Measurements from ENCODE around the gene TRIM14.
"Not testable (repeated sequence)": the region's sequence is repeated elsewhere in the genome, so short reads cannot be mapped to it uniquely, and the experiment has no call there.

TRIM14 gene

GRCh38 chr9:98085058-98085457 lies 34.0 kb downstream of the TRIM14 start:
- in situ Hi-C loops (cut with MboI; ENCODE audit: low sequenced_read_pairs) = no loop called here

DNA sequence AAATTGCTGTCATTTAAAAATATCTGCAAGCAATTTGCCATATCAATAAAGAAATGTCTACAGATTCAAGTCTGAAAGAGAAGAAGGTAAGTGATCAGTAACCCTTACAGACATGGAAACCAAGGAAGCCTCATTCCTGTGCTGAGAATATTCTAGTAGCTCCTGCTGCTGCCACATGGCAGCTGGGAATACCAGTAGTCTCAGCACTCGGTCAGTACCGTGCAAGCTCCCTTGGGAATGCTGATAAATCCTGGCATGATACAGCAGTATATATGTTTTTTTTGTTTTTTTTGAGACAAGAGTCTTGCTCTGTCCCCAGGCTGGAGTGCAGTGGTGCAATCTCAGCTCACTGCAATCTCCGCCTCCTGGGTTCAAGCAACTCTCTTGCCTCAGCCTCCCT lies 34.6 kb downstream of the TRIM14 start:
- in situ Hi-C loops (cut with MboI; ENCODE audit: low sequenced_read_pairs) = no loop called here

DNA sequence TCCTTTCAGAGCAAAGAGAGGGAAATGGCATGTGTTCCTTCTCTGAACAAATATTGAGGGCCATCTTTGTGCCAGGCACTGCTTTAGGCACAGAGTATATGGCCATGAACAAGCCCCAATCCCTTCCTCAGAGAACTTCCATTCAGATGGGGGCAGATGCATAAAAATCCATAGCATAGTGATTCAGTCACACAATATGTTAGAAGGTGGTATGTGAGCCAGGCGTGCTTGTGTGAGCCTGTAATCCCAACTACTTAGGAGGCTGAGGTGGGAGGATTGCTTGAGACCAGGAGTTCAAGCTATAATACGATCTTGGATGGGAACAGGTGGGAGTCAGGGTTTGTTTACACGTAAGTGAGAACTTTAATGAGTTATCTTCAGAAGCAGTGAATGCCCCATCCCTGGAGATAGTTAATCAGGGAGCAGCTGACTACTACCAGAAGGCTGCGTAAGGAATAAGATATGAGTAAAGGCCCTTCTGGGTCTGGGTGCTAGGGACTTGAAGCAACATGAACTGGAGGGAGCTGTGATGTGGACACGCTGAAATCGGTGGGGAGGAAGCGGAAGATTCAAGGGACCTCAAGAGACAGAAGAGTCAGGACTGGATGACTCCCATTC lies 35.3 kb downstream of the TRIM14 start:
- in situ Hi-C loops (cut with MboI; ENCODE audit: low sequenced_read_pairs) = no loop called here

- in situ Hi-C loops (cut with MboI; ENCODE audit: low sequenced_read_pairs) = no loop called here
These were observed 35.9 kb downstream of the TRIM14 start for GRCh38 chr9:98083061-98083501.

GRCh38 chr9:98081477-98082219 lies 37.4 kb downstream of the TRIM14 start:
- in situ Hi-C loops (cut with MboI; ENCODE audit: low sequenced_read_pairs) = no loop called here

GRCh38 chr9:98080780-98081179 lies 38.2 kb downstream of the TRIM14 start:
- in situ Hi-C loops (cut with MboI; ENCODE audit: low sequenced_read_pairs) = no loop called here

DNA sequence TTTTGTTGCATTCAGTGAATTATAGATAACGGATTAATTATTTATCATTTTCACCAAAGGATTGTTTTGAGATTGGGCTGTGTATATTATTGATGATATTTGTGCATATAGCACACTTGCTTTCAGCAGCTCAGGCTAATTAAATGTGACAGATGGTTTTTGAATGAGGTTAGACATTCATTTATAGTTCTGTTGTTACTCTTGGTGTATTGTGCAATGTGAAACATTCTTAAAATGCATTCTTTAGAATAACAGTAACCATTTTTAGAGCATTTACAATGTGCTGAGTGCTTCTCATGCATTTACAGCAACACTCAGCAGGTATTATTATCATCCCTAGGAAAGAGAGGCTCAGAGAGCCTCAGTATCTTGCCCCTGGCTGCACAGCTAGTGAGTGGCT lies 38.7 kb downstream of the TRIM14 start:
- in situ Hi-C loops (cut with MboI; ENCODE audit: low sequenced_read_pairs) = no loop called here

DNA sequence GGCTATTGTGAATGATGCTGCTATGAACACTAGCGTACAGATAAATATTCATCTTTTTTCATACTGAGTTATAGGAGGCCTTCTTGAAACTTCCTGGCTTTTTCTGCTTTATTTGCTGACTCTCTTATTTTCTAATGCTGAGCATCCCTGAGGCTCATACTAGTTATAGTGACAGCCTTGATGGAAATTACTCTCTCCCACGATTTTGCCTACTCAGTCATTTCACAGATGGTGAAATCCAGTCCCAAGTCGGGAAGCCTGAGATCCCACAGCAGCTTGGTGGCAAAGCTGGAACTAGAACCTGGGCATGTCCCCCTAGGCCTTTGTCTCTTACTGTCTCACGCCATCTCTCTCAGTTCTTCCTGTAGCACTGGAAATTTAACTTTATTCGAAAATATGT lies 40.1 kb downstream of the TRIM14 start:
- in situ Hi-C loops (cut with MboI; ENCODE audit: low sequenced_read_pairs) = no loop called here

GRCh38 chr9:98076514-98076890 lies 42.5 kb downstream of the TRIM14 start:
- in situ Hi-C loops (cut with MboI; ENCODE audit: low sequenced_read_pairs) = not testable (repeated sequence)

DNA sequence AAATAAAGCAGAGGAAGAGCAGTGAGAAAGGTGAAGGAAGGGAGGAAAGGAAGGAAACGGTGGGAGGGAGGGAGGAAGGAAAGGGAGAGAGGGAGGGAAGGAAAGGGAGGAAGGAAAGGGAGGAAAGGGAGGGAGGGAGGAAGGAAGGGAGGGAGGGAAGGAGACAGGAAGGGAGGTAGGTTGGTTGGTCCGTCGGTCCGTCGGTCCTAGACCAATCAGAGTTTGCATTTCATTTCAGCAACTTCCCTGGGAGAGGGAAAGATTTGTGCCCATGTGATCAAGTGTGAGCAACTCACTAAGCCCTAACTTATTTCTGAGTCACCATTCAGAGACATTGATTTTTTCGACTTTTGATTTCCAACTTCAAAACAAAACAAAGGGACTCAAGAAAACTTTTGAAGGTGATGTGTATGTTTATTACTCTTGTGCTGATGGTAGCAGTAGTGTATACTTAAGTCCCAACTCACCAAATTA lies 43.7 kb downstream of the TRIM14 start:
- in situ Hi-C loops (cut with MboI; ENCODE audit: low sequenced_read_pairs) = no loop called here

GRCh38 chr9:98074115-98074990 lies 44.7 kb downstream of the TRIM14 start:
- in situ Hi-C loops (cut with MboI; ENCODE audit: low sequenced_read_pairs) = no loop called here

GRCh38 chr9:98071737-98072136 lies 47.3 kb downstream of the TRIM14 start:
- in situ Hi-C loops (cut with MboI; ENCODE audit: low sequenced_read_pairs) = no loop called here

DNA sequence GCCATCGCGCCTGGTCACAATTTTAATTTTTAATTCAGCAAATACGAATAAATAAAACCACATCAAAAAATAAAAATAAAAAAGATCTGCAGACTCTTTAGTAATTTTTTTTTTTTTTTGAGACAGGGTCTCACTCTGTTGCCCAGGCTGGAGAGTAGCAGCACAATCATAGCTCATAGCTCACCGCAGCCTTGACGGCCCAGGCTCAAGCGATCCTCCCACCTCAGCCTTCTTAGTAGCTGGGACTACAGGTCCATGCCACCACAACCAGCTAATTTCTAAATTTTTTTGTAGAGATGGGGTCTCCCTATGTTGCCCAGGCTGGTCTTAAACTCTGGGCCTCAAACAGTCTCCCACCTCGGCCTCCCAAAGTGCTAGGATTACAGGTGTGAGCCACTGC lies 48.3 kb downstream of the TRIM14 start:
- in situ Hi-C loops (cut with MboI; ENCODE audit: low sequenced_read_pairs) = no loop called here

- in situ Hi-C loops (cut with MboI; ENCODE audit: low sequenced_read_pairs) = loop anchor here (10.0 kb wide), 1 partner anchor 195 kb away; no protein-coding TSS in a partner anchor
These were observed 49.5 kb downstream of the TRIM14 start for GRCh38 chr9:98069551-98069950.

GRCh38 chr9:98067184-98067583 lies 51.8 kb downstream of the TRIM14 start:
- in situ Hi-C loops (cut with MboI; ENCODE audit: low sequenced_read_pairs) = loop anchor here (10.0 kb wide), 1 partner anchor 198 kb away; no protein-coding TSS in a partner anchor

DNA sequence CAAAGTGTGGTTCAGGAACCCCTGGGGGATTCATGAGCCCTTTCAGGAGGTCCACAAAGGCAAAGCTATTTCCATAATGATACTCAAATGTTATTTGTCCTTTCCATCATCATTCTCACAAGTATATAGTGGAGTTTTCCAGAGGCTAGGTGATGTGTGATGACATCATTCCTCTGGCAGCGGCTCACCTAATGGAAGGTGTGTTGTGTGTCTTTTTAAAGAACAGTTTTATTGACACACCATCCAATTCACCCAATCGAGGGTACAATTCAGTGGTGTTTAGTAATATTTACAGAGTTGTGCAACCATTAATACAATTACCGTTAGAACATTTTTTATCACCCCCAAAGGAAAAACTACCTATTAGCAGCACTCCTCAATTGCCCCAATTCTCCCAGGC lies 52.8 kb downstream of the TRIM14 start:
- in situ Hi-C loops (cut with MboI; ENCODE audit: low sequenced_read_pairs) = loop anchor here (10.0 kb wide), 1 partner anchor 199 kb away; no protein-coding TSS in a partner anchor

DNA sequence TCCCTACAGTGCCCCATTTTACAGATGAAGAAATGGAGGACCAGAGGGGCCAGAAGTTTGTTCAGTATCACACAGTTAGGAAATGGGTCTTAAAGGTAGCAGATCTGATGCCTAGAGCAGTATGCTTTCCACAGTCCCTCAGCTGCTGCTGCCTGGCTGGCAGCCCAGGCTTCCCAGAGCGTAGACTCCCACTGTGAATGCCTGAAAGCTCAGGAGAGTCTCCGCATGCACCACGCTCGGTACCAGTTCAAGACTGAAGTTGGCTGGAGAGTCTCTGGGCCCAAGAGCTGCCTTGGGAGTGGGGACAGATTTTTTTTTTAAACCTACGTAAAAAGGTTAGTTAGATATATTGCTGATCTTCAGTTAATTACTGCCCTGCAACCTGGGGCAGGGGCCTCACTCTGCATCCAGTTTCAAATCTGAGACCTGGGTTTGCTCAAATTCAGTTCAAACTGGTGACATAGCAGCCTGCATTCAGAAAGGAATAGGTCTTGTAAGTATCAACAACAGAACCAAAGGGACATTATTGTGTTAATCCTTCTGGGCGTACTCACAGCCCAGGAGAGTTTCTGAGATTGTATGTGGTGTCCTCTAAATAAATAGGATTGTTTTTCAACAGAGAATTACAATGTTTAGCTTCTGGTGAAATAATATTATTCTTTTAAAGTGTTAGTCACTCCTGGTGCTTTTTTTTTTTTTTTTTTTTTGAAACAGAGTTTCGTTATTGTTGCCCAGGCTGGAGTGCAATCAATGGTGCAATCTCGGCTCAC lies 54.2 kb downstream of the TRIM14 start:
- in situ Hi-C loops (cut with MboI; ENCODE audit: low sequenced_read_pairs) = loop anchor here (10.0 kb wide), 1 partner anchor 200 kb away; no protein-coding TSS in a partner anchor

DNA sequence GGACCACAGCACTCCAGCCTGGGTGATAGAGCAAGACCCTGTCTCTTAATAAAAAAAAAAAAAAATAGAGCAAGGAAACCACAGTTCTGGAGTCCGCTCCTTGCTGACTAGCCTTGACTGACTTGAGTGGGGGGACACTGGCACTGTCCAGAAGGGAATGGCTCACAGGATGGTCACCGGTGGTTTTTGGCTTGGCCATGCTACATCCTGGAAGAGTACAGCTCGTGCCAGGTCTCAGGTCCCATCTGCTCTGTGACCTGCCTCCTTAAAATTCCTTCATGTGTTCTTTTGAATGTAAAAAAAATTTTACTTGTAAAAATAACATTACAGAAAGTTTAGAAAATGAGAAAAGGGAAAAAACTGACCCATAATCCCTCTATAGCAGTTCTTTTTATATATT lies 56.9 kb downstream of the TRIM14 start:
- in situ Hi-C loops (cut with MboI; ENCODE audit: low sequenced_read_pairs) = loop anchor here (10.0 kb wide), 1 partner anchor 203 kb away; no protein-coding TSS in a partner anchor

DNA sequence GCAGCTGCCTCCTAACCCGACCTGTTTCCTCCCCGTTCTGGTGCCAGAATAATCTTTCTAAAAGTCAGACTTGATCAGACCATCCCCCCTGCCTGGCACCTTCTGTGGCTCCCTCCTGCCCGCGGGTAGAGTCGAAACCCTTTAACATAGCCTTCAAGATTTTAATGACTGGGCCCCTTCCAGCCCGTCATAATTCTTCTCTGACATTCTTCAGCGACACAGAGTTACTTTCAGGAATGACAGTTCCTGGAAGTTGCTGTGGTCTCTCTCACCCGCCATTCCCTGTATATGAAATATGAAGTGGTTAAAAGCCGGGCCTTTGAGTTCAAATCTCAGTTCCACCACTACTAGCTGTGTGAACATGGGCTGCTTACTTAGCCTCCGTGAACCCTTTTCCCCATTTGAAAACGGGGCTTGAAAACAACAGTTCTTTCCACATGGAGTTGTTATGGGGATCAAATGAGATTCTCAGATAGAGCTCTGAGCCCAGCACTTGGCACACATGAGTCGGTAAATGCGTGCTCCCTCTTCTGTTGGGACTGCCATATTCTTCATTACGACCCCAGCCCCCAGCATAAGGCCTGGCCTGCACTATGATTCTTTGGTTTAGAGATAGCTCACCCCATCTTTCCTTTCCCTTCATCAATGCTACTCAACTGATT lies 61.8 kb downstream of the TRIM14 start:
- in situ Hi-C loops (cut with MboI; ENCODE audit: low sequenced_read_pairs) = no loop called here
